NCI-H69 (cell line): Measurements from ENCODE around the gene EMX2.
A peak's percentile ranks its signal among the peaks of the same experiment; 100 is the strongest.

ENCODE experiments used
- DNase-seq: peaks from one replicate; lab custom pipeline; 2025; lab: John Stamatoyannopoulos, UW

The EMX2 gene

GRCh38 chr10:117532003-117532385 is 10.6 kb upstream of the EMX2 start:
- DNase-seq: no peak

DNA sequence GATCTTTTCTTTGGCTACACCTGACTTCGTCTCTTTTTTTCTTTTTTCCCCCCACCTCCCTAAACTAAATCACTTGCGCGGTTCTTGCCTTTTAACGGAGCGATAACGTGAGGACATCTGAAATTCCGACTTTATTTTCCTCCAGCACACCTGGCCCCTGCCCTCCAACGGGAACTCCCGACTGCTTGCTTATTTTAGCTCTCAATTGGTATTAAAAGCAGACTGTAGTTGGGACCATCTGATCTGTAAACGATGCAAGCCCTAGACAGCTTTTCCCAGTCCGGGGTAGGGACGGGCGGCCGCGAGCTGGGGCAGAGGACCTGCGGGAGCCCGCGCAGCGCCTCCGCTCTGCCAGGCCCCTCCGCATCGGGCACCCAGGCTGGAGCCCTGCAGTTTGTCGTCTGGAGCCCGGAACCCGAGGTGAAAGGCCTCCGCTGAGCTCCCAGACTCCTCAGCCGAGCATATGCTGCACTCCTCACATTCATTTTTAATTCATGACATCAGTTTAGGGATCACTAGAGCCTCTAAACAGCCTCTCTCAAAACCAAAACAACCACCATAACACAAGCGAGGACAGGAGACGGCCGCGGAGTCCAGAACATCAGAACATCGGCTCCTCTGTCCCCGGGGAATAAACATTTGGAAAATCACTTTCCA is 10.0 kb upstream of the EMX2 start:
- no peak for DNase-seq

- peak; percentile 64 for DNase-seq
Measured at GRCh38 chr10:117533507-117534281, 8.9 kb upstream of the EMX2 start.

- peak; percentile 86 for DNase-seq
Measured at GRCh38 chr10:117534321-117535297, 7.9 kb upstream of the EMX2 start.

GRCh38 chr10:117535298-117536071 is 7.1 kb upstream of the EMX2 start:
- peak; percentile 28 for DNase-seq

- DNase-seq: no peak
Measured at GRCh38 chr10:117536072-117536865, 6.3 kb upstream of the EMX2 start.

GRCh38 chr10:117536866-117537435 is 5.6 kb upstream of the EMX2 start:
- no peak for DNase-seq

DNA sequence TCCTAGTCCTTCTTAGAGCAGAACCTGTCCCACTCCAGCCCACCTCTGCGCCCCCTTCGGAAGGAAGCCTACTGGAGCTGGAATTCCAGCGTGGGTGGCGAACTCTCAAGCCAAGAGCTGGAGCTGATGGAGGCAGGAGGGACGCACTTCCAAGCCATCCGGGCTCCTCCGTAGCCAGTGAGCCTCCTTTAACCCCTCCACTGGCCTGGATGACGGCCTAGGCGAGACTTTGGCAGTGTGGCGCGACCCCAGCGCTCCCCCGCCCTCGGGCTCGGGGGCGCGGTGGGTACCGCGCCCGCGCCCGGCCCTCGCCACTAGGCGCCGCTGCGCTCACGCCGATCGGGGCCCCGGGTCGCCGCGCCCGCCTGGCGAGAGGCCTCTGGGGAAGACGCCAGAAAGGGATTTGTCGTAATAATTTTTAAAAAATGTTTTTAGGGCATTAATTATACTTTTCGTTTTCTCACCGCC is 5.1 kb upstream of the EMX2 start:
- DNase-seq: peak; percentile 37

DNA sequence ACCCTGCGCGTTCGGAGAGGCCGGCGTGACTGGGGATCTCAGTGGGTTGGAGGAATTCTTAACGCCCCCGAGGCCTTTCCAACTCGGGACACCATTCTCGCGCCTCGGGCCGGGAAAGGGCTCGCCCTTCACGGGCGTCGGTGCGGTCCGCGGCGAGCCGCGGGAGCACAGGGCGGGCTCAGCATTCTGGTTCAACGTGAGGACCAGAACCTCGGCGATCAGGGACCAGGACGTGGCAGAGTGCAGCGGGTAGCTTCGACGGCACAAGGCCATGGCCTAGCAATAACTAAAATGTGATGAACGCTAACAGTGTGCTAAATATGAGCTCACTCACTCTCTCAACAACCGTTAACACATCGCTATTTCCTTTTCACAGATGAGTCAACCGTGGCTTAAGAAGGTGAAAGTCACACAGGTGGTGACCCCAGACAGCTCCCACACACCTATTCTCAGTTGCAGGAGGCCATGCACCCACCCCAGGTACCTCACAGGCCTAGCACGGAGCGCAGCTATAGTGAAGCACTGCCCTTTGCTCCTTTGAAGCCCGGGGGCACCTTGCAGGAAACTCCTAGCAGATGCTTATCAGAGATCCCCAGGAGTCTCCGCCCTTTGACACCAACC is 4.5 kb upstream of the EMX2 start:
- no peak for DNase-seq

GRCh38 chr10:117539361-117539773 is 3.2 kb upstream of the EMX2 start:
- DNase-seq: no peak

GRCh38 chr10:117539903-117540639 is 2.5 kb upstream of the EMX2 start:
- DNase-seq: peak; percentile 61

GRCh38 chr10:117540640-117541404 is 1.7 kb upstream of the EMX2 start:
- peak; percentile 73 for DNase-seq

DNA sequence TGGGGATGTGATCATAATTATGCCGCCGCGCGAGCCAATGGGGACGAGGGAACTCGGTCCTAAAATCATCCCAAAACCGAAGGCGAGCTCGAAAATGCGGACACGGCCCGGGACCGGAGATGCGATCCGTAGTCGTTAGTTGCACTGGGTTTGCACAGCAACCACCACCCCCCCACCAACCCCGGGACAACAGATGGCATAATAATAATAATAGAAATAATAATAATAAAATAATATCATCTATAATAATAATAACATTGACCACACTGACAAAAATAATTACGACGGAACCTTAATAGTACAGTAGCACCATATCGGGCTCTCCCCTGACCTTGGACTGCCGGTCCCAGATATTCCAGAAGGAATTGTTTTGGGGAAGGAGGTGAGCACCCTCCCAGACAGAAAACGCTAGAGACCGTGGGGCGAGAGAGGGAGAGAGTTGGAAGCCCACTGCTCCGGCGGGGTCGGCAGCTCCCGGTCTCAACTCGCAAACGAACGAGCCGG is 1.1 kb upstream of the EMX2 start:
- peak; percentile 94 for DNase-seq

DNA sequence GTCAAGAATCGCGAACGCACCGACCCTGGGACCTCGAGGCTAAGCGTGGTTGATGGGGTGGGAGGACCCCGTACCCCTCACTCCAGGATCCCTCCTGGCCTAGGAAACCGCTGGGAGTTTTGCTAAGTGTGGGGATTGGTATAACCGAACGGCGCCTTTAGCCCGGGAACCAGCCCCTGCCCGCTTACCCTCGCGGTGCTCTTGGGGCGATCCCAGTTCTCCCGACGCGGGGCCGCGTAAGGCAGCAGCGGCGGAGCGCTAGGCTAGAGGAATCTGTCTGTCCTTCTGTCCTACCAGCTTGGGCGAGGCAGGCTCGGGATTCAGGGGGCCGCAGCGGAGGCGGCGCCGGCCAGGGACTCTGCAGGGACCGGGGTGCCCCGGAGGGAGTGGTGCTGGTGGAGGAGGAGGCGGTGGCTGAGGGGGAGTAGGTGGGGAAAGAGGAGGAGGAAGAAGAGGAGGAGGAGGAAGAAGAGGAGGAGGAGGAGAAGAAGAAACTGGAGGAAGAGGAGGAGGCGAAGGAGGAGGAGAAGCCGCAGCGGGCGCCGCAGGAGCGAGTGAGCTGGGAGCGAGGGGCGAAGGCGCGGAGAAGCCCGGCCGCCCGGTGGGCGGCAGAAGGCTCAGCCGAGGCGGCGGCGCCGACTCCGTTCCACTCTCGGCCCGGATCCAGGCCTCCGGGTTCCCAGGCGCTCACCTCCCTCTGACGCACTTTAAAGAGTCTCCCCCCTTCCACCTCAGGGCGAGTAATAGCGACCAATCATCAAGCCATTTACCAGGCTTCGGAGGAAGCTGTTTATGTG is 439 bp upstream of the EMX2 start:
- peak; percentile 97 for DNase-seq

GRCh38 chr10:117543225-117544003 is 868 bp downstream of the EMX2 start:
- DNase-seq: peak; percentile 75

DNA sequence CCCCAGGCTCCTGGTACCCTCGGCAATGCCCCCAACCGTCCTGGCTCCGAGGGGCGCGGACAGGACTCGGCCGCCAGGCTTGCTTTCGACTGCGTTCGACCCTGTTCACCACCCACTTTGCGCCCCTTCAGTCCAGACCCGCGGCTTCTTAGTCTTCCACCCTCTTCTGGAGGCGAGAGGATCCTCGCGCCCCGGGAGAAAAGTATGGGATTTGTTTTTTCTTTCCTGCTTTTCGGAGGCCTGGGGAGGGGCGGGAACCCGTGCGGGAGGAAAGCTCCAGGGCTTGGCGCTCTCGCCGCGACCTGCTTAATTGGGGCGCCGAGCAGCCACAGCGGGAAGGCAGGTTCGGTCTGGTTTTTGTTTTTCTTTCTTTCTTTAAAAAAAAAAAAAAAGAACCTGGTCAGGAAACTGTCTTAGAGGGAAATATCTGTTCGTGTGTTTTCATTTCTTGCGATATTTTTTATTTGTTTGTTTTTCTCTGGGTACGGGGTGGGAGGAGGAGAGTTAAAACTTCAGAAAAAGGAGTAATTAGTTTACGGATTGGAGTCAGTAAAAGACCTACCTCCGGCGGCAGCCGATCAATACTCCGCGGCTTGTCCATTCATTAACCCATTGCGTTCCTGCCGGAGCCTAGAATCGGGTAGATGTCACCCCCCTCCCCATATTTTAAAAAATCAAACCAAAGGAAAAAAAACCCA is 1.6 kb downstream of the EMX2 start:
- peak; percentile 48 for DNase-seq
